Tibial nerve (tissue), 4 donors: ENCODE measurements around the gene IPMK. TPM values are rescaled to one million over a fixed set of nuclear protein-coding genes. Genes with fewer than 3 reads are reported as not detected.

Experiments used
- DNase-seq, 2 donors: peaks; one replicate each; pipeline ENCODE4 v3.0.0-alpha.2; 2019; ENCODE audit warnings: low spot score in 2 of 2
- H3K27ac ChIP-seq, 4 donors: fragments of 200-600 bp; sonication (generic) in 3 of 4; one replicate each; pipeline ENCODE4 v1.5.1; 2017 to 2019; ENCODE audit warnings: mild to moderate bottlenecking in 1 of 4
- H3K27me3 ChIP-seq, 2 donors: fragments of 200-600 bp; sonication (generic) in 1 of 2; one replicate each; pipeline versions ENCODE4 v1.5.1 to v1.6.0; 2017 to 2019
- H3K36me3 ChIP-seq, 3 donors: fragments of 200-600 bp; sonication (generic); one replicate each; pipeline ENCODE4 v1.5.1; 2018 to 2019
- H3K4me1 ChIP-seq, 4 donors: fragments of 200-600 bp; sonication (generic) in 3 of 4; one replicate each; pipeline ENCODE4 v1.5.1; 2017 to 2019
- H3K4me3 ChIP-seq, 4 donors: fragments of 200-600 bp; sonication (generic) in 3 of 4; one replicate each; pipeline ENCODE4 v1.5.1; 2017 to 2019; ENCODE audit warnings: mild to moderate bottlenecking in 1 of 4, moderate library complexity in 1 of 4
- H3K9me3 ChIP-seq, 4 donors: fragments of 200-600 bp; sonication (generic) in 3 of 4; one replicate each; pipeline ENCODE4 v1.5.1; 2017 to 2019
- EP300 ChIP-seq, 2 donors: sonication (generic); formaldehyde crosslinking; IDR thresholded peaks; one replicate each; pipeline ENCODE4 v1.6.1; 2017; ENCODE audit warnings: antibody characterized with exemption in 2 of 2, mild to moderate bottlenecking in 1 of 2
- POLR2A ChIP-seq, 2 donors: fragments of 450-650 bp; IDR thresholded peaks; one replicate each; pipeline ENCODE4 v1.6.1; 2017; ENCODE audit warnings: antibody characterized with exemption in 2 of 2, mild to moderate bottlenecking in 2 of 2, moderate library complexity in 2 of 2
- WGBS, 2 donors: methylation state at CpG; one replicate each; pipeline ENCODE4 v1.1.5; 2018; 5-methylcytosine and 5-hydroxymethylcytosine counted together
- total RNA-seq, 4 donors: library from RNA; depleted of rRNA; stranded (reverse); fragments of >200 nt; gene quantifications; one replicate each; pipeline ENCODE4 v1.1.0, GENCODE V29; 2016
- TF ChIP-seq, protein P1 (sequence below), 5 experiments: fragments of 200-600 bp in 3 of 5; fragments of 450-650 bp in 2 of 5; sonication (generic) in 3 of 5; IDR thresholded peaks; one replicate each; pipeline ENCODE4 v1.5.1; 2016 to 2019; ENCODE audit warnings: antibody characterized with exemption in 5 of 5, mild to moderate bottlenecking in 3 of 5, moderate library complexity in 2 of 5

IPMK gene
- total RNA-seq, 4 donors from 2014 or later: 4.5 to 6.5 (median 4.8) TPM

- 51 to 65% methylated on average over 5 of the region's 5 CpGs for WGBS, 2 donors
- peak in 1 of 2 donors; percentile 39 for DNase-seq
- Histone ChIP-seq H3K36me3 (no peaks in the 10 kb centered on the region), H3K9me3 (no peaks in the 10 kb centered on the region), H3K4me3 (no peak overlapping the region), H3K27ac (no peak overlapping the region), H3K4me1 (no peaks in the 10 kb centered on the region), H3K27me3 (no peaks in the 10 kb centered on the region)
- no peak for TF ChIP-seq EP300 (IDR thresholded peaks at IDR 0.05)
- TF ChIP-seq, protein P1, sequence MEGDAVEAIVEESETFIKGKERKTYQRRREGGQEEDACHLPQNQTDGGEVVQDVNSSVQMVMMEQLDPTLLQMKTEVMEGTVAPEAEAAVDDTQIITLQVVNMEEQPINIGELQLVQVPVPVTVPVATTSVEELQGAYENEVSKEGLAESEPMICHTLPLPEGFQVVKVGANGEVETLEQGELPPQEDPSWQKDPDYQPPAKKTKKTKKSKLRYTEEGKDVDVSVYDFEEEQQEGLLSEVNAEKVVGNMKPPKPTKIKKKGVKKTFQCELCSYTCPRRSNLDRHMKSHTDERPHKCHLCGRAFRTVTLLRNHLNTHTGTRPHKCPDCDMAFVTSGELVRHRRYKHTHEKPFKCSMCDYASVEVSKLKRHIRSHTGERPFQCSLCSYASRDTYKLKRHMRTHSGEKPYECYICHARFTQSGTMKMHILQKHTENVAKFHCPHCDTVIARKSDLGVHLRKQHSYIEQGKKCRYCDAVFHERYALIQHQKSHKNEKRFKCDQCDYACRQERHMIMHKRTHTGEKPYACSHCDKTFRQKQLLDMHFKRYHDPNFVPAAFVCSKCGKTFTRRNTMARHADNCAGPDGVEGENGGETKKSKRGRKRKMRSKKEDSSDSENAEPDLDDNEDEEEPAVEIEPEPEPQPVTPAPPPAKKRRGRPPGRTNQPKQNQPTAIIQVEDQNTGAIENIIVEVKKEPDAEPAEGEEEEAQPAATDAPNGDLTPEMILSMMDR (IDR thresholded peaks at IDR 0.05): peak; percentile 55 to 80 (median 73)
- TF ChIP-seq POLR2A (IDR thresholded peaks at IDR 0.05): no peak
These were observed 24.0 kb upstream of the IPMK start for GRCh38 chr10:58291538-58292174.

DNA sequence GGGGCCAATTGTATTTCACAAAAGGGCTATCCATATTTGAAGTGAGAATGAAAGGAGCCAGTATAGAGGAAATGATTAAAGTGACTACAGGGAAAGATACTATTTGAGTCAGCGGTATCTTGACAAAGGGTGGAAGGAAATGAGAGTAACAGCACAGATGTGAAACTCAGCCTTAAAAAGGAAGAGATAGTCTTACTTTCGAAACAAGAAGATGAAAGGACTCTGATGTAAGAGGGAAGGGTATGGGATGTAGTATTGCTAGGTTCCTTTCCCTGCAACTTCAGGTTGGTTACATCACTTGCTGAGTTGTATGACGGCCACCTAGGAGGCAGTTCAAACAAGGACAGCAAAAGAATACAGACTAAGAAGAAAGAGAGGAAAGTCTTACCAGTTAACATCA is 14.9 kb upstream of the IPMK start:
- peaks cover 0 to 4% (median 0%) of the 10 kb centered on the region in 3 donors for H3K36me3 ChIP-seq
- H3K27me3 ChIP-seq: no peaks in the 10 kb centered on the region
- 64 to 74% methylated on average over 3 of the region's 3 CpGs for WGBS, 2 donors
- H3K27ac ChIP-seq: no peak overlapping the region
- H3K4me1 ChIP-seq: no peaks in the 10 kb centered on the region
- no peak overlapping the region for H3K4me3 ChIP-seq
- H3K9me3 ChIP-seq: no peaks in the 10 kb centered on the region
- no peak for TF ChIP-seq EP300 (IDR thresholded peaks at IDR 0.05)
- DNase-seq: no peak

GRCh38 chr10:58281092-58281752 is 13.5 kb upstream of the IPMK start:
- Histone ChIP-seq H3K36me3 (peaks cover 0 to 11% (median 0%) of the 10 kb centered on the region in 3 donors), H3K4me3 (no peak overlapping the region), H3K4me1 (no peaks in the 10 kb centered on the region), H3K27ac (no peak overlapping the region), H3K27me3 (no peaks in the 10 kb centered on the region), H3K9me3 (no peaks in the 10 kb centered on the region)
- no peak for DNase-seq
- TF ChIP-seq, protein P1 (IDR thresholded peaks at IDR 0.05): no peak
- no peak for TF ChIP-seq EP300 (IDR thresholded peaks at IDR 0.05)
- no peak for TF ChIP-seq POLR2A (IDR thresholded peaks at IDR 0.05)
- 85 to 88% methylated on average over 2 of the region's 2 CpGs for WGBS, 2 donors

GRCh38 chr10:58280477-58280876 is 12.8 kb upstream of the IPMK start:
- Histone ChIP-seq H3K27ac (no peak overlapping the region), H3K36me3 (peaks cover 0 to 11% (median 0%) of the 10 kb centered on the region in 3 donors), H3K9me3 (no peaks in the 10 kb centered on the region), H3K4me3 (no peak overlapping the region), H3K4me1 (peaks cover 0 to 4% (median 0%) of the 10 kb centered on the region in 4 donors), H3K27me3 (no peaks in the 10 kb centered on the region)
- WGBS, 2 donors: 88 to 92% methylated on average over 3 of the region's 3 CpGs
- TF ChIP-seq EP300 (IDR thresholded peaks at IDR 0.05): no peak
- TF ChIP-seq, protein P1 (IDR thresholded peaks at IDR 0.05): no peak
- no peak for TF ChIP-seq POLR2A (IDR thresholded peaks at IDR 0.05)
- DNase-seq: no peak

DNA sequence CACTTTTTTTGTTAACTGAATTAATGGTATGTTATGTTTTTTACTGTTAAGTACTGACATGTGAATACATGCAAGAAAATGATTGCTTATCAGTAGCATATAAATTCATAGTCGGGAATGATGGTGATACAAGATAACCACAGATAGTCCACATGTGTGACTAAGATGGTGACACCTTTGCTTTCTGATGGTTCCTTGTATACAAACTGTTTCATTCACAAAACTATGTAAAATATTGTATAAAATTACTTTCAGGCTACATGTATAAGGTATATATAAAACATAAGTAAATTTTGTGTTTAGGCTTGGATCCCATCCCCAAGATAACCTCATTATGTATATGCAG is 11.2 kb upstream of the IPMK start:
- no peaks in the 10 kb centered on the region for H3K27me3 ChIP-seq
- no peak overlapping the region for H3K27ac ChIP-seq
- peaks cover 0 to 4% (median 0%) of the 10 kb centered on the region in 4 donors for H3K4me1 ChIP-seq
- no peaks in the 10 kb centered on the region for H3K9me3 ChIP-seq
- 95 to 98% methylated on average over 1 of the region's 1 CpG for WGBS, 2 donors
- no peak overlapping the region for H3K4me3 ChIP-seq
- DNase-seq: no peak
- H3K36me3 ChIP-seq: peaks cover 0 to 11% (median 0%) of the 10 kb centered on the region in 3 donors
- TF ChIP-seq, protein P1 (IDR thresholded peaks at IDR 0.05): no peak
- TF ChIP-seq POLR2A (IDR thresholded peaks at IDR 0.05) (no peak), EP300 (IDR thresholded peaks at IDR 0.05) (no peak)
